Spinal cord (tissue), 10 donors: ENCODE results near the gene MBD3. TPM values are rescaled to one million over a fixed set of nuclear protein-coding genes. Genes with fewer than 3 reads are reported as not detected.
A peak's percentile ranks its signal among the peaks of the same experiment; 100 is the strongest.

Experiments
- DNase-seq, 6 donors: peaks; one replicate each; pipeline versions ENCODE4 v3.0.0 to v3.0.0-alpha.2; 2013 to 2015; ENCODE audit warnings: low spot score in 6 of 6, low read depth in 4 of 6
- H3K27ac ChIP-seq: one replicate; pipeline ENCODE4 v1.5.1; 2013; ENCODE audit warnings: low read depth, low read length, control low read depth
- H3K27me3 ChIP-seq: one replicate; pipeline ENCODE4 v1.6.1; 2013; ENCODE audit warnings: low read length; ENCODE audit not compliant: control insufficient read depth, insufficient read depth
- H3K36me3 ChIP-seq: one replicate; pipeline ENCODE4 v1.6.1; 2013; ENCODE audit warnings: low read length; ENCODE audit not compliant: control insufficient read depth, insufficient read depth
- H3K4me1 ChIP-seq: one replicate; pipeline ENCODE4 v1.6.1; 2013; ENCODE audit warnings: low read length; ENCODE audit not compliant: control insufficient read depth, insufficient read depth
- H3K4me3 ChIP-seq: one replicate; pipeline ENCODE4 v1.5.1; 2013; ENCODE audit warnings: low read depth, low read length, control low read depth
- H3K9me3 ChIP-seq: one replicate; pipeline ENCODE4 v1.6.1; 2013; ENCODE audit warnings: low read length; ENCODE audit not compliant: control insufficient read depth, insufficient read depth
- WGBS: methylation state at CpG from one replicate; pipeline ENCODE4 v1.1.5; 2013; ENCODE audit warnings: missing lambda C conversion rate; ENCODE audit not compliant: insufficient coverage; 5-methylcytosine and 5-hydroxymethylcytosine counted together
- polyA plus RNA-seq, 2 donors: library from polyadenylated mRNA; unstranded; fragments of 120-200 nt; gene quantifications; one replicate each; pipeline ENCODE4 v1.2.1, GENCODE V29; 2013; ENCODE audit not compliant: insufficient read length in 2 of 2
- total RNA-seq, 2 donors: library from RNA; depleted of rRNA in 1 of 2; stranded (reverse); fragments of 120-200 nt in 1 of 2; fragments of >200 nt in 1 of 2; gene quantifications; one replicate each; pipeline versions ENCODE4 v1.2.3 to v1.2.4, GENCODE V29; 2013 to 2014
- donor health status: healthy.

MBD3 gene
- total and polyA plus RNA-seq, 4 donors: 36.6 to 113 (median 89.0) TPM

- Histone ChIP-seq H3K4me3 (peak overlapping the region; percentile 90), H3K27me3 (no peaks in the 10 kb centered on the region), H3K9me3 (no peaks in the 10 kb centered on the region), H3K4me1 (peaks cover 30% of the 10 kb centered on the region), H3K36me3 (peaks cover 35% of the 10 kb centered on the region), H3K27ac (peak overlapping the region; percentile 98)
- under 1% methylated on average over 32 of the region's 42 CpGs for WGBS
- DNase-seq: peak; percentile 65 to 96 (median 80)
Measured at GRCh38 chr19:1566392-1567115, 26.1 kb downstream of the MBD3 start.

DNA sequence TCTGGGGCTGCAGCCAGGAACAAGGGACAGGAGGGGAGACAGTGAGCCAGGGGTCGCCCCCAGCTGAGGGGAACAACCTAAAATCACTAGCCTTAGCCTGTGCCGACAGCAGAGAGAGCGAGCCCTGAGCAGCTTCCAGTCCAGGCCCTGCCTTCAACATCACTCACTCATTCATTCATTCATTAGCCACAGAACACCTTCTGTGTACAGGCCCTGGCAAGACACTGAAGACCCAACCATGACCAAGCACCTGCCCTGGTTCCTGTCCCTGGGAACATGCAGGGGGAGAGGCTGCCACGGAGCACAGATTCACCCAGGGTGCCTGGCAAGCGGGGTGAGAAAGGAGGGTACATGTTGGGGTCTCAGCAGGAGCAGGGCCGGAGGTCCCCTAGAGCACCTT, 29.4 kb downstream of the MBD3 start:
- peaks cover 57% of the 10 kb centered on the region for H3K36me3 ChIP-seq
- H3K4me3 ChIP-seq: no peak overlapping the region
- DNase-seq: no peak
- peaks cover 32% of the 10 kb centered on the region for H3K4me1 ChIP-seq
- no peak overlapping the region for H3K27ac ChIP-seq
- H3K27me3 ChIP-seq: no peaks in the 10 kb centered on the region
- no peaks in the 10 kb centered on the region for H3K9me3 ChIP-seq
- 85% methylated on average over 6 of the region's 6 CpGs for WGBS

GRCh38 chr19:1561236-1561842, 31.3 kb downstream of the MBD3 start:
- no peak for DNase-seq
- H3K27me3 ChIP-seq: no peaks in the 10 kb centered on the region
- no peak overlapping the region for H3K27ac ChIP-seq
- no peak overlapping the region for H3K4me3 ChIP-seq
- peaks cover 66% of the 10 kb centered on the region for H3K36me3 ChIP-seq
- 90% methylated on average over 16 of the region's 17 CpGs for WGBS
- H3K4me1 ChIP-seq: peaks cover 33% of the 10 kb centered on the region
- H3K9me3 ChIP-seq: no peaks in the 10 kb centered on the region

DNA sequence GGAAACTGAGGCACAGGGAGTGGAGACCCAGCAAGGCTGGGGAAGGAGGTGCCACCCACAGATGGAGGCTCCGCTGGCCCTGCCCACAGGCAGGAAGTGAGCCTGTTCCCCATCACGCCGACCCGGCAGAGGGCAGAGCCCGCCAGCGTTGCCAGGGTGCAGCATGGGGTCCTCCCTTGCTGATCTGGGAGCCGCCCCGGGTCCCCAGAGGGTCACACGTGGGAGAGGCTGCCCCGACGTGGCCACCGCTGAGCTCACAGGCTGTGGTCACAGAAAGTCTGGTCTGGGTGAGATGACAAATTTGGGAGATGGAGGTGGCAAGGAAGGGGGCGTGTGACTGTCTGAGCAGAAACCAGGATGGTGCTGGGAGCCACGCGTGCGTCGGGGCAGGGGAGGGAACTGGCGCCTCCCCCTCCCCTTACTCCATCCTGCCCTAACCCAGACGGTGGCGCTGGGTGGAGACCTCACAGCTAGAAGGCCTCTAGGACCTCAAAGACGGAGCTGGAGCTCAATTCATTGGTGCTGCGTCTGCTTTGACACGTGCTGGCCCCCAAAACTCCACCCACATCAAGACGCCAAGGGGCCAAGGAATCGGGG, 32.3 kb downstream of the MBD3 start:
- Histone ChIP-seq H3K27ac (no peak overlapping the region), H3K36me3 (peaks cover 65% of the 10 kb centered on the region), H3K4me1 (peaks cover 23% of the 10 kb centered on the region), H3K4me3 (no peak overlapping the region), H3K9me3 (no peaks in the 10 kb centered on the region), H3K27me3 (no peaks in the 10 kb centered on the region)
- 68% methylated on average over 22 of the region's 25 CpGs for WGBS
- DNase-seq: no peak

DNA sequence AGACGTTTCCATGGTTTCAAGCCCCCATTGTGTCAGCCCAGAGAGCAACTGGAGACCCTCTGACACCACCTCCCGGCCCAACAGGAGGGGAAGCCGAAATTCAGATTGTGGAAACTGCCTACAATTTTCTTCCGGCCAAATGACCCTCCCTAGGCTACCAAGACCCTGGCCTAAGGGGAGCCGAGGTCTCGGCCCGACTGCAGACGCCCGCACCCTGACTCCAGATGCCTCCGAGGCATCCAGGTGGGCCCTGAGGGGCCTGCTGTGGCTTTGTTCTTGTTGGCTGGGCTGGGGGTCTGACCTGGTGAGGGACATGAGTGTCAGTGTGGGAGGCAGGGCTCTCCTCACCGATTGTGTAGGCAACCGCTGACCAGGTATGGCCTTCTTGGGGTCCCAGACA, 34.1 kb downstream of the MBD3 start:
- no peaks in the 10 kb centered on the region for H3K9me3 ChIP-seq
- peaks cover 19% of the 10 kb centered on the region for H3K4me1 ChIP-seq
- DNase-seq: no peak
- no peaks in the 10 kb centered on the region for H3K27me3 ChIP-seq
- H3K36me3 ChIP-seq: peaks cover 73% of the 10 kb centered on the region
- H3K4me3 ChIP-seq: no peak overlapping the region
- H3K27ac ChIP-seq: no peak overlapping the region
- 45% methylated on average over 10 of the region's 12 CpGs for WGBS

DNA sequence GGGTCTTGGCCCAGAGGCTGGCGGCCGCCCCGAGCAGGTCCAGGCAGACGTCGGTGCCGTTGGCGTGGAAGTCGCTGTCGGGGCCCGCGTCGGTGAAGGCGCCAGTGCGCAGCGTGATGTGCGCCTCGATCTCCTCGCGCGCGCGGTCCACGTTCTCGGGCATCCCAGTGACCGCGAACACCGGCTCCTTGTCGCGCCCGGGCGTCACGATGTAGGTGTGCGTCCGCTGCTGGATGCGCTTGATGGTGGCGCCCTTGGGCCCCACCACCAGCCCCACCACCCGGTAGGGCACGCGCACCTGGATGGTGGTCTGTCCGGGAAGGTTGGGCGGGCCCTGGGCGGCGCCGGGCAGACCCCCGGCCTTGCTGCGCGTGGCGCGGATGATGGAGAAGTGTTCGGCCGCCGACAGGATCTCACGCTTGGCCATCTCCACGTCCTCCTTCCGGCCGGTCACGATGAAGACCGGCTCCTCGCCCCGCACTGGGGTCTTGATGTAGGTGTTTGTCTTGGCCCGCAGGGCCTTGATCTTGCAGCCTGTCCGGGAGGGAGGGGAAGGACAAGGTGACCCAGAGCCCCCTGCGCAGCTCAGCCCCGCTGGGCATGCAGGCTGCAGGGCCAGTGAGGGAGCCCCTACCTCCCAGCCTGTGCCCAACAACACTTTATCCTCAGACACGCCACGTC, 36.1 kb downstream of the MBD3 start:
- Histone ChIP-seq H3K9me3 (no peaks in the 10 kb centered on the region), H3K27ac (no peak overlapping the region), H3K36me3 (peaks cover 60% of the 10 kb centered on the region), H3K4me3 (no peak overlapping the region), H3K4me1 (peaks cover 14% of the 10 kb centered on the region), H3K27me3 (no peaks in the 10 kb centered on the region)
- WGBS: 98% methylated on average over 60 of the region's 66 CpGs
- no peak for DNase-seq

DNA sequence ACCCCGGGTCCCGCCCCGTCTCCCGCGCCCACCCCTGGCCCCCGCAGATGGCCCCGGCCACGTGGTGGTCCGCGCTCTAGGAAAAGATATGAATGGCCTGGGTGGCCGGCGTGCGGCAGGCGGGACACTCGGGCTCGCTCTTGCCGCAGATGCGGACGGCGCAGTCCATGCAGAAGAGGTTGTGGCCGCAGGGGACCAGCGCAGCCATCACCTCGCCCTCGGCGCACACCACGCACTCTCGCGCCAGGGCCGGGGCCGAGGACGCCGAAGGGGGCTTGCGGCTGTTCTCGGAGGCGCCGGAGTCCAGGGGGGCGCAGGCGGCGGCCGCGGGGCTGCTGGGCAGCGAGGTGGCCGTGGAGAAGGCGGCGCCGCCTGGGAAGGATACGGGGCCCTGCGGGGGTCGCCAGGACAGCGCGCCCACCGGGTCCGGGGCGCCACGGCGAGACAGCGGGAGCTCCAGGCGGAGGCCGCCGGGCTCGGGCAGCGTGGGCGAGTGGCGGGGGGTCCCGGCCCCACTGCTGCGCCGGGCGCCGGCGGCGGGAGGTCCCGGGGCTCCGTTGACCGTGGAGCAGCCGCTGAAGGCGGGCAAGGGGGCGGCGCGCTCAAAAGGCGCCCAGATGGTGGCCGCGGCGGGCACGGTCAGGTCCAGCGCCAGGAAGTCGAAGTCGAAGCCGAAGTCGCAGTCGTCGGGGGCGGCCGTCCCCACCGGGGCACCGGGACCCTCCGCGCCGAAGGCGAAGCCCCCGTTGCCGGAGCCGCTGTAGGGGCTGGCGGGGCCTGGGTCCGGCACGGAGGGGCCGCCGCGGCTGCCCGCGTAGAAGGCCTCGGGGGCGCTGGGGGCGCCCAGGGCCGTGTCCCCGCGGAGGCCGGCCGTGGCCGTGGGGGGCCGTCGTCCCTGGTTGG, 36.9 kb downstream of the MBD3 start:
- Histone ChIP-seq H3K27me3 (no peaks in the 10 kb centered on the region), H3K27ac (no peak overlapping the region), H3K4me1 (peaks cover 10% of the 10 kb centered on the region), H3K9me3 (no peaks in the 10 kb centered on the region), H3K36me3 (peaks cover 52% of the 10 kb centered on the region), H3K4me3 (no peak overlapping the region)
- no peak for DNase-seq
- WGBS: 93% methylated on average over 112 of the region's 121 CpGs

DNA sequence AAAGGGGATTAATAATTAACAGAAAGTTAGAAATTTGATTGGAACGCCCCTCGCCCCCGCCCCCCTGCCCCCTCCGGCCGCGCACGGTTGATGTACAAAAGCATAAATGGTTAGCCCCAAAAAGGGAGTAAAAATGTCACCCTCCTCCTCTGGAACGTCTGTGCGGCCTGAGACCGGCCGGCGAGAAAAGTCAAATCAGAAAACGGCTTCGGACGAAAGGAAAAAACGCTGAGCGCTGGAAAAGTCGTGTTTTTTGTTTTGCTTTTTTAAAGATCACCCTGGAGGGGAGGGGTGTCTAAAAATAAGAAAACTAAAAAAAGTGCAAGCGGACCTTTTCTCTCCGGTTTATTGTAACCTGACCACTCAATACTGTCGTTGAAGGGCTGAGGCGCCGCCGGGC, 37.7 kb downstream of the MBD3 start:
- Histone ChIP-seq H3K27me3 (no peaks in the 10 kb centered on the region), H3K4me1 (peaks cover 10% of the 10 kb centered on the region), H3K9me3 (no peaks in the 10 kb centered on the region), H3K4me3 (no peak overlapping the region), H3K27ac (no peak overlapping the region), H3K36me3 (peaks cover 44% of the 10 kb centered on the region)
- no peak for DNase-seq
- 76% methylated on average over 18 of the region's 24 CpGs for WGBS

DNA sequence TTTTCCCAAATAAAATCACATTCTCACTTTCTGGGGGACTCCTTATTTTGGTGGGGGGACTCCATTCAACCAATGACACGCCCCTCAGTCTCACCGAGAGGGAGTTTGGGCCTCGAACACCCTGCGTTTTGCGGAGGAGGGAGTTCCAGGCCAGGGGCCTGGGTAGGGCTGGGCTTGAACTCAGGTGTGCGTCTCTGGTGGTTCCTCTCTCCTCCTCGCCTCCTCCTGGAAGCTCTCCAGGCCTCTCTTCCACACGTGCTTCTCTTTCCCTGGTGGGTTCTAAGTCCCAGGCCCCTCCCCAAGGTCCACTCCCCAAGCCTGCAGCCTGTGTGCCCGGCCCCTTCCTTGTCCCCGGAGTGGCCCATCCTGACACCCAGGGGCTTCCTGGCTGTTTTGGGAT, 39.2 kb downstream of the MBD3 start:
- Histone ChIP-seq H3K36me3 (peaks cover 34% of the 10 kb centered on the region), H3K4me1 (peaks cover 3% of the 10 kb centered on the region), H3K4me3 (no peak overlapping the region), H3K27ac (no peak overlapping the region), H3K27me3 (no peaks in the 10 kb centered on the region), H3K9me3 (no peaks in the 10 kb centered on the region)
- 91% methylated on average over 4 of the region's 10 CpGs for WGBS
- DNase-seq: no peak
